HG03097 (cell line): ENCODE data around the gene GTF2A1L.

Experiments used
- ATAC-seq: cut with Tn5 transposase; IDR thresholded peaks from one replicate; pipeline ENCODE4 v1.9.1; 2021; ENCODE audit not compliant: unreplicated experiment, low FRiP score

GTF2A1L gene

DNA sequence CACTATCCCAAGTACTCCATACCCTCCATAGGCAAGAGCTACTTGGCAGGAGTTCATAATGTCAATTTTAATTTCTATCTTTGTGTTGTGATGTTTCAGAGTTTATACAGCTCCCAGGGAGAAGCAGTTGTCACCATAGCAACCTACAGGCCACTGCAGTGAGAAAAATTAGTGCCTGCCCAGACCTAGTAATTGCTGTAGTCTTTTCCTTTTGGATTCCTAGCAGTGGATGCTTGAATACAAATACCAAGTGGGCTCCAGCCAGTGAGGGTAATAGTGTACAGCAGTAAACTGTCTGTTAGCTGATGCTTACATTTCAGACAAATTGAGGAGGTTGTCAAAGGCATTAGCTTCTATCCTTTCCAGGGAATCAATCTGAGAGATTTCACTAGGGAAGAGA is 111.2 kb downstream of the GTF2A1L start:
- ATAC-seq: no peak
